ENCODE results near the gene FGR. TPM values are rescaled to one million over a fixed set of nuclear protein-coding genes. Genes with fewer than 3 reads are reported as not detected.
A peak's percentile ranks its signal among the peaks of the same experiment; 100 is the strongest.

Gene FGR
- total and polyA plus RNA-seq, 2 donors (not counting 1 experiment from before 2014, with no cell fraction given): 57.0 to 295 TPM

- peaks cover 52% of the 10 kb centered on the region for H4K20me1 ChIP-seq (ENCODE audit: control insufficient read depth, insufficient read depth, low read length, poor library complexity, severe bottlenecking)
- no peak for TF ChIP-seq CTCF (IDR thresholded peaks at IDR 0.05)
- no peak for TF ChIP-seq EZH2 (IDR thresholded peaks at IDR 0.05; ENCODE audit: borderline replicate concordance, insufficient read depth, low read depth, low read length, poor library complexity, severe bottlenecking)
- 97% methylated on average over 2 of the region's 2 CpGs for WGBS (ENCODE audit: insufficient coverage)
- H3K79me2 ChIP-seq (ENCODE audit: control insufficient read depth, insufficient read depth, low read length): peaks cover 27% of the 10 kb centered on the region
- H3K4me3 ChIP-seq (ENCODE audit: control extremely low read depth in 1 of 5, extremely low read depth in 1 of 5, insufficient read depth in 1 of 5, low read depth in 2 of 5, low read length in 4 of 5): no peak overlapping the region
- Mint-ChIP-seq H3K9me3 (ENCODE audit: insufficient read depth) (no peaks in the 10 kb centered on the region), H3K4me3 (no peak overlapping the region), H3K4me1 (peaks cover 44% of the 10 kb centered on the region), H3K27me3 (no peaks in the 10 kb centered on the region), H3K27ac (peak overlapping the region; percentile 83)
- ChIA-PET CTCF (interaction anchor here (1.2 to 20.3 kb wide), 6 partner anchors 9 to 322 kb away, joined by 3 to 473 read pairs (median 5); partner anchors contain the start of gene IFI6), POLR2A (interaction anchor here (0.5 to 1.6 kb wide), 3 partner anchors 9 to 60 kb away, joined by 3 to 5 read pairs (median 3); no protein-coding TSS in a partner anchor)
- no peak overlapping the region for H2AFZ ChIP-seq (ENCODE audit: insufficient read depth, low read depth, low read length, poor library complexity, severe bottlenecking)
- H3K36me3 ChIP-seq (replicated peaks in 1 of 2; ENCODE audit: control extremely low read depth in 1 of 2, control insufficient read depth in 1 of 2, extremely low read depth in 1 of 2, insufficient read depth in 2 of 2, low read length in 1 of 2): peaks cover 4 to 86% of the 10 kb centered on the region in 2 experiments
- H3K4me1 ChIP-seq (ENCODE audit: control insufficient read depth in 2 of 2, insufficient read depth in 2 of 2, low read length in 2 of 2): peaks cover 20 to 40% of the 10 kb centered on the region in 2 donors
- H3K9me3 ChIP-seq (ENCODE audit: control extremely low read depth in 1 of 3, control insufficient read depth in 2 of 3, insufficient read depth in 1 of 3, low read length in 2 of 3): no peaks in the 10 kb centered on the region
- DNase-seq: peak; percentile 22
- no peak overlapping the region for H3K9ac ChIP-seq (ENCODE audit: low read length)
- no peak overlapping the region for H3K4me2 ChIP-seq (replicated peaks; ENCODE audit: low read depth, low read length, poor library complexity, severe bottlenecking)
- intact Hi-C loops (cut with micrococcal nuclease): no loop called here
- no peak for ATAC-seq (ENCODE audit: low read depth)
- no peak overlapping the region for H3K27ac ChIP-seq (ENCODE audit: low read length in 2 of 2)
- no peaks in the 10 kb centered on the region for H3K27me3 ChIP-seq (replicated peaks in 1 of 4; ENCODE audit: control extremely low read depth in 1 of 4, control insufficient read depth in 3 of 4, insufficient read depth in 4 of 4, low read length in 3 of 4)
Observed at GRCh38 chr1:27616441-27616840, 18.5 kb downstream of the FGR start.

GRCh38 chr1:27615346-27616192, 19.4 kb downstream of the FGR start:
- WGBS (ENCODE audit: insufficient coverage): 95% methylated on average over 35 of the region's 41 CpGs
- Histone ChIP-seq H3K4me2 (replicated peaks; ENCODE audit: low read depth, low read length, poor library complexity, severe bottlenecking) (no peak overlapping the region), H3K4me3 (ENCODE audit: control extremely low read depth in 1 of 5, extremely low read depth in 1 of 5, insufficient read depth in 1 of 5, low read depth in 2 of 5, low read length in 4 of 5) (no peak overlapping the region), H3K4me1 (ENCODE audit: control insufficient read depth in 2 of 2, insufficient read depth in 2 of 2, low read length in 2 of 2) (peaks cover 20 to 37% of the 10 kb centered on the region in 2 donors), H3K27me3 (replicated peaks in 1 of 4; ENCODE audit: control extremely low read depth in 1 of 4, control insufficient read depth in 3 of 4, insufficient read depth in 4 of 4, low read length in 3 of 4) (no peaks in the 10 kb centered on the region), H3K9me3 (ENCODE audit: control extremely low read depth in 1 of 3, control insufficient read depth in 2 of 3, insufficient read depth in 1 of 3, low read length in 2 of 3) (no peaks in the 10 kb centered on the region), H4K20me1 (ENCODE audit: control insufficient read depth, insufficient read depth, low read length, poor library complexity, severe bottlenecking) (peaks cover 46% of the 10 kb centered on the region), H3K36me3 (replicated peaks in 1 of 2; ENCODE audit: control extremely low read depth in 1 of 2, control insufficient read depth in 1 of 2, extremely low read depth in 1 of 2, insufficient read depth in 2 of 2, low read length in 1 of 2) (peaks cover 0 to 79% of the 10 kb centered on the region in 2 experiments), H2AFZ (ENCODE audit: insufficient read depth, low read depth, low read length, poor library complexity, severe bottlenecking) (no peak overlapping the region), H3K27ac (ENCODE audit: low read length in 2 of 2) (no peak overlapping the region), H3K79me2 (ENCODE audit: control insufficient read depth, insufficient read depth, low read length) (peaks cover 23% of the 10 kb centered on the region), H3K9ac (ENCODE audit: low read length) (no peak overlapping the region)
- DNase-seq (no peak), ATAC-seq (ENCODE audit: low read depth) (no peak)
- Mint-ChIP-seq H3K27me3 (no peaks in the 10 kb centered on the region), H3K4me1 (peaks cover 45% of the 10 kb centered on the region), H3K27ac (peak overlapping the region; percentile 50), H3K9me3 (ENCODE audit: insufficient read depth) (no peaks in the 10 kb centered on the region), H3K4me3 (no peak overlapping the region)
- ChIA-PET POLR2A (interaction anchor here (0.6 to 1.9 kb wide), 3 partner anchors 9 to 313 kb away, joined by 3 to 5 read pairs (median 3); no protein-coding TSS in a partner anchor), CTCF (interaction anchor here (0.6 to 20.3 kb wide), 7 partner anchors 9 to 321 kb away, joined by 3 to 473 read pairs (median 4); partner anchors contain the start of gene IFI6)
- TF ChIP-seq EZH2 (IDR thresholded peaks at IDR 0.05; ENCODE audit: borderline replicate concordance, insufficient read depth, low read depth, low read length, poor library complexity, severe bottlenecking) (no peak), CTCF (IDR thresholded peaks at IDR 0.05) (no peak)
- intact Hi-C loops (cut with micrococcal nuclease): no loop called here
